ENCODE results near the gene CLEC2A.

CLEC2A gene

GRCh38 chr12:9926876-9927275 is 5.3 kb downstream of the CLEC2A start:
- DNase-seq (ENCODE audit: low spot score) = no peak
- no peak overlapping the region for H3K27ac ChIP-seq
- TF ChIP-seq CTCF (conservative IDR thresholded peaks at IDR 0.05; ENCODE audit: low read depth) = no peak
- ChIA-PET CTCF (interaction anchor here (1.3 to 2.0 kb wide), 2 partner anchors 113 to 129 kb away, joined by 3 to 7 read pairs; no protein-coding TSS in a partner anchor), POLR2A (ENCODE audit: low non-redundant PET) (no interaction called here)

GRCh38 chr12:9925705-9926393 is 6.3 kb downstream of the CLEC2A start:
- ChIA-PET POLR2A (ENCODE audit: low non-redundant PET) (no interaction called here), CTCF (interaction anchor here (1.0 to 1.7 kb wide), 2 partner anchors 15 to 112 kb away, joined by 3 to 14 read pairs; no protein-coding TSS in a partner anchor)
- TF ChIP-seq CTCF (conservative IDR thresholded peaks at IDR 0.05; ENCODE audit: low read depth) = peak; percentile 27
- DNase-seq (ENCODE audit: low spot score) = peak; percentile 23
- no peak overlapping the region for H3K27ac ChIP-seq

DNA sequence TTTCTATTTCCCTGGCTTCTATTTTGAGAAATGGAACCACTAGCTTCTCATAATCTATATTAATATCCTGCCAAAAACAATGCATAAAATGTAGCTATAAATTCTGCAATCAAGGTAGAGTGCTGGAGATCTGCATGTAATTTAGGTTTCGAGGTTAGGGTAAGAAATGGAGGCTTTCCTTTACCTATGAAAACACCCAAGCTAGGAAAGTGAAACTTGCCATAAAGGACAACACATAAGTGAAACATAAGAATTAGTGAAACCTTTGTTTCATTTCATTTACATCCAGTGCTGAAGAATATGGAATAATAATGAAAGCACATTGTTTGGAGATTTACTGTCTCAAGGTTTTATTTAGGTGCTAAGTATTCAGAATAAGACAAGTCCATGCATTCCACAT is 9.7 kb downstream of the CLEC2A start:
- ChIA-PET CTCF (interaction anchor here (0.7 kb wide), 1 partner anchor 22 kb away, joined by 4 read pairs; no protein-coding TSS in a partner anchor), POLR2A (ENCODE audit: low non-redundant PET) (no interaction called here)
- no peak for TF ChIP-seq CTCF (conservative IDR thresholded peaks at IDR 0.05; ENCODE audit: low read depth)
- no peak for DNase-seq (ENCODE audit: low spot score)
- H3K27ac ChIP-seq = no peak overlapping the region

DNA sequence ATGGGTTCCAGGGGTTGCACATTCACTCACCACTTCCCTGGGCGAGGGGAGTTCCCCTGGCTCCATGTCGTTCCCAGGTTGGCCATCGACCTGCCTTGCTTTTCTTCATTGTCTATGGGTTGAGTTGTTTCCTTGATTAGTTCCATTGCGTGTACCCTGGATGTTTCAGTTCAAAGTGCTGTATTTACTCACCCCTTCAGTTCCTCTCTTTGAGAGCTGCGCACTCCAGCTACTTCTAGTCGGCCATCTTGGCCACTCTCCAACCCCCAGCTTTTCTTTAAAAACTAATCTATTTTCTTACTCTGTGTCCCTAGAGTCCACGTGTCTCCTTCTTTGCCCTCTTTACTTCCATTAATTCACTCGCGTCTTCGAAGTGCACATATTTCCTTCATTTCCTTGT is 11.7 kb downstream of the CLEC2A start:
- ChIA-PET POLR2A (ENCODE audit: low non-redundant PET) (no interaction called here), CTCF (interaction anchor here (0.5 to 0.6 kb wide), 2 partner anchors 107 to 178 kb away, joined by 3 read pairs; no protein-coding TSS in a partner anchor)
- TF ChIP-seq CTCF (conservative IDR thresholded peaks at IDR 0.05; ENCODE audit: low read depth) = no peak
- no peak for DNase-seq (ENCODE audit: low spot score)
- H3K27ac ChIP-seq = no peak overlapping the region

GRCh38 chr12:9919443-9919842 is 12.7 kb downstream of the CLEC2A start:
- TF ChIP-seq CTCF (conservative IDR thresholded peaks at IDR 0.05; ENCODE audit: low read depth) = no peak
- H3K27ac ChIP-seq = no peak overlapping the region
- POLR2A ChIA-PET (ENCODE audit: low non-redundant PET) = no interaction called here
- no peak for DNase-seq (ENCODE audit: low spot score)
- CTCF ChIA-PET = interaction anchor here (0.6 kb wide), 1 partner anchor 21 kb away, joined by 3 read pairs; no protein-coding TSS in a partner anchor

GRCh38 chr12:9911708-9912107 is 20.5 kb downstream of the CLEC2A start:
- CTCF ChIA-PET = no interaction called here
- no peak overlapping the region for H3K27ac ChIP-seq
- TF ChIP-seq CTCF (conservative IDR thresholded peaks at IDR 0.05; ENCODE audit: low read depth) = no peak
- DNase-seq (ENCODE audit: low spot score) = no peak
- POLR2A ChIA-PET (ENCODE audit: low non-redundant PET) = no interaction called here

All from RWPE1 (cell line).